Astrocyte of the cerebellum (primary cell): ENCODE measurements around the gene LIF.

Source experiments
- DNase-seq: peaks from one replicate; pipeline ENCODE4 v3.0.0-alpha.2; 2011; ENCODE audit warnings: low read depth
- H3K4me3 ChIP-seq: 2 replicates; pipeline ENCODE4 v1.5.1; 2011; ENCODE audit warnings: mild to moderate bottlenecking, low read depth, low read length, moderate library complexity
- CTCF ChIP-seq: IDR thresholded peaks from 2 replicates; pipeline ENCODE4 v1.5.1; 2012; ENCODE audit warnings: low read length, low read depth, moderate library complexity, mild to moderate bottlenecking; ENCODE audit errors: missing control alignments
- in situ Hi-C: cut with HindIII; loops from 2 replicates; pipeline ENCODE4 v1.10.0; 2017; ENCODE audit warnings: low sequenced_read_pairs

The LIF gene

GRCh38 chr22:30245985-30246813 is at the start of gene LIF:
TSS of gene LIF (minus strand) at chr22:30246759. CDS start at chr22:30246695, 64 bp downstream.
- H3K4me3 ChIP-seq: peak within 1 kb of the TSS; percentile 73
- peak; percentile 15 for TF ChIP-seq CTCF
- DNase-seq: no peak
- in situ Hi-C loops: no loop called here

- no peak for DNase-seq
- in situ Hi-C loops: no loop called here
- H3K4me3 ChIP-seq: no peak overlapping the region
- no peak for TF ChIP-seq CTCF
Measured at GRCh38 chr22:30296324-30296723, 49.8 kb upstream of the LIF start.

DNA sequence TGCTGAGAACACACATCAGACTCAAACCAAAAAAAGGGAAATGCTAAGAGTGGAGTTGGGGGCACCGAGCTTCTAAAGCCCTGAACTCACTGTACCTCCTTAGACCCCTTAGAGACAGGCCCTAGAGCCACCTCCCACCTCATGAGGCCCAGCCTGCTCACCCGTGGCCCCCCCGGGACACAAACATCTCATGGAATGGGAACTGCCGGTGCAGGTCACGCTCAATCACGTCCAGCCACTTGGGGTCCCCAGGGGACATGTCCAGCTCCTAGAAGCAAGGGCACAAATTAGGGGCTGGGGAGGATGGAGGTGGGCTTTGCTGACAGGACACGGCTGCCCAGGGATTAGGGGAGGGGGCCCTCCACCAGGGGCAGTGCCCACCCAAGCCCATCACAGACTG is 49.0 kb upstream of the LIF start:
- no peak overlapping the region for H3K4me3 ChIP-seq
- DNase-seq: no peak
- in situ Hi-C loops: no loop called here
- TF ChIP-seq CTCF: no peak

DNA sequence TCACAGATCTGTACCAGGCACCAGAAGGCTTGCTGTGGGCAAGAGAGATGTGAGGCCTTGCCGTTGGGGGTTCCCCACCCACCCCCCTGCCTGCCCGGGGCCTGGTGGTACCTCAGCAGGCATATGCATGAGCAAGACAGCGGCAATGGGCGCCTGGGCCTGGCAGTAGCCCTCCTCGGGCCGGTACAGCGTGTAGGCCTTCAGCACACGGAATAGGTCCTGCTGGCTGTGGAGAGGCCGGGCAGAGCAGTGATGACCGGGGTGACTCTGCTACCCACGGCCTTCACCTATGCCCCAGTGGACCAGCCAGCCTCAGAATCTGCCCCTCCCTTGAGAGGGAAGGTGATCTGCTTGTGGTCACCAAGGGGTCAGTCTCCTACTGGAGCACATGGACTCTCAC is 48.3 kb upstream of the LIF start:
- in situ Hi-C loops: no loop called here
- no peak for DNase-seq
- H3K4me3 ChIP-seq: no peak overlapping the region
- no peak for TF ChIP-seq CTCF

DNA sequence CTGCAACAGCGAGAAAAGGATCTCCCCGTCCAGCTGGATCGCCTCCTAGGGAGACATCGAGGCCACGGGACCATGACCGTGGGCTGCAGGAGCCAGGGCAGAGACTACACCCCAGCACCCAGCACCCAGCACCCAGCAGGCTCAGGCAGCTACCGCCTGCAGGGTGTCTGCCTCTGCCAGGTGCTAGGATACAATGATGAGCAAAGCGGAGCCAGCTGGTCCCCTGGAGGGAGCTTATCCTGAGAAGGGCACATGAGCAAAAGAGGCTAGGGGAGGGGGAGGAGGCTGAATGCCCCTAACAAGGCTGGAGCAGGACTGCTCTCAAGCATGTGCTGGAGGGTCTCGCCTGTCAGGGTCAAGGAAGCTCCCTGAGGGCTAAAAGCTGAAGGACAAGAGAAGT is 47.5 kb upstream of the LIF start:
- DNase-seq: no peak
- no peak overlapping the region for H3K4me3 ChIP-seq
- TF ChIP-seq CTCF: no peak
- in situ Hi-C loops: no loop called here

GRCh38 chr22:30293026-30293425 is 46.5 kb upstream of the LIF start:
- no peak for DNase-seq
- in situ Hi-C loops: no loop called here
- H3K4me3 ChIP-seq: no peak overlapping the region
- no peak for TF ChIP-seq CTCF
